Fibroblast of the conjunctiva (primary cell): Measurements from ENCODE around the gene INTU.

ENCODE experiments used
- DNase-seq: peaks from one replicate; pipeline ENCODE4 v3.0.0-alpha.2; 2010; ENCODE audit warnings: low read depth

The INTU gene

GRCh38 chr4:127748957-127749356, 116.2 kb downstream of the INTU start:
- no peak for DNase-seq

GRCh38 chr4:127756906-127757305, 124.1 kb downstream of the INTU start:
- DNase-seq, result no peak

GRCh38 chr4:127759228-127759820, 126.6 kb downstream of the INTU start:
- DNase-seq, result no peak

- no peak for DNase-seq
Observed at GRCh38 chr4:127759893-127760292, 127.1 kb downstream of the INTU start.

- no peak for DNase-seq
Observed at GRCh38 chr4:127771535-127772275, 138.9 kb downstream of the INTU start.

- no peak for DNase-seq
Observed at GRCh38 chr4:127772769-127773671, 140.3 kb downstream of the INTU start.

GRCh38 chr4:127775843-127776242, 143.1 kb downstream of the INTU start:
- no peak for DNase-seq
